ENCODE results near the gene ANKS1B.

Gene ANKS1B

DNA sequence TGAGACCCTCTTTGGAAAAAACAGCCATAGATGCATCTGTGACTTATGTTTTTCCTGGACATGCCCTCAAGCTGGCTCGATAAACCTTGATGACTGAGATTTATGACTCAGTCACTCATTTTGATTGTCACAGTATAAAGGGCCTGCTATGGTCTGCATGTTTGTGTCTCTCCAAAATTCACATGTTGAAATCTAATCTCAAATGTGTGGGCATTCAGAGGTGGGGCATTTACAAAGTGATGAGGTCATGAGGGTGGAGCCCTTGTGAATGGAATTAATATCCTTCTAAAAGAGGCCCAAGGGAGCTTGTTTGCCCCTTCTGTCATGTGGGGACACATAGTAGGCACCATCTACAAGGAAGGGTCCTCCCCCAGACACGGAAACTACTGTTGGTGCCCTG, 966.8 kb downstream of the ANKS1B start:
- no peak for DNase-seq (ENCODE audit: low read depth in 1 of 2, low spot score in 1 of 2)
- in situ Hi-C loops (cut with HindIII; ENCODE audit: low pct_unique_long_range_greater_than_20kb, low sequenced_read_pairs) = no loop called here
- no peak for TF ChIP-seq JUND (IDR thresholded peaks at IDR 0.05; ENCODE audit: low read depth)

- TF ChIP-seq JUND (IDR thresholded peaks at IDR 0.05; ENCODE audit: low read depth) = no peak
- in situ Hi-C loops (cut with HindIII; ENCODE audit: low pct_unique_long_range_greater_than_20kb, low sequenced_read_pairs) = no loop called here
- DNase-seq (ENCODE audit: low read depth in 1 of 2, low spot score in 1 of 2) = no peak
Observed at GRCh38 chr12:99009654-99010296, 975.0 kb downstream of the ANKS1B start.

DNA sequence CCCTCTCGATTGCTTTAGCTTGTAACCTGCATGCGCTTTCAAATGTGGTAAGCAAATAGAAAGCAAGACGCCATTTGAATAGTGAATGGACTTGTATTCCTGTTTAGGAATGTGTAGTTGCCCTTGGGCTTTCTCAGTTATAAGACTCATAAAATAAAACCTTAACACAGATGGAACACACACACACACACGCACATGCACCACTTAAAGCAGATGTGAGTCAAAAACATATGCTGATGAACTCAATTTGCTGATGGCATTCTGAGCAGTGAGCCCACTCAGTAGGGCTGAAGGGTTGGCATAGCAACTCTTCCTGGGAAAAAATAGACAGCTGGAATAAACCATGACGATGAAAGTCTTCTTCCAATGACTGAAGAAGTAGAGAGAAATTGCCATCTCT, 979.1 kb downstream of the ANKS1B start:
- in situ Hi-C loops (cut with HindIII; ENCODE audit: low pct_unique_long_range_greater_than_20kb, low sequenced_read_pairs) = no loop called here
- DNase-seq (ENCODE audit: low read depth in 1 of 2, low spot score in 1 of 2) = peak in 1 of 2 experiments; percentile 35
- TF ChIP-seq JUND (IDR thresholded peaks at IDR 0.05; ENCODE audit: low read depth) = no peak

DNA sequence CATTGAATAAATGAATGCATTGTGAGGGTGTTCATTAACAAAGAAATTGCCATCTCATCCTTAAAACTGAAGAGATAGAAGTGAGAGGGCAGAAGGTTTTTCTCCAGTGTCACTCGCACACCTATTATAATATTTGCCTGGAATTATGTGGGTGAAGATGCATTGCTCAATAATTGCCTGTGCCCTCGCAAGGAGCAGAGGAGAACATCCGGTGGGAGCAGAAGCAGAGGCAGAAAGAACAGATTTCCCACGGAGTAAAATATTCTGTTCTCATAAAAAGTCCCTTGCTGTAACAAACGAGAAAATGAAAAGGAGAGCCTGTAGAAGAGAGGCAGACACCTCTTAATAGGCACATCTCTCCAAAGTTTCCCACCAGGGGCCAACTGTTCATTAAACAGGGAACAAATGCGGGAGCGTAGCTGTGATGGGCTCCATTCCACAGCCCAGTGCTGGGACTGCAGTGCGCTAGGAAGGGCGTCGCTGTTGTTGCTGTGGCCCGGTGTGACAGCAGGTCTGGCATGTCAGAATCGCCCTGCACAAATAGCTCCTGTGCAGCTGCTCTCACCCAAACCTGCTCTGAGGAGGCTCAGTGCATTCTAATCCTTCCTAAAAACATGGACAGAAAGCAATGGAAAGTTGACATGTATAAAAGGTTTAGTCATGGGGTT, 979.8 kb downstream of the ANKS1B start:
- DNase-seq (ENCODE audit: low read depth in 1 of 2, low spot score in 1 of 2) = no peak
- TF ChIP-seq JUND (IDR thresholded peaks at IDR 0.05; ENCODE audit: low read depth) = no peak
- in situ Hi-C loops (cut with HindIII; ENCODE audit: low pct_unique_long_range_greater_than_20kb, low sequenced_read_pairs) = no loop called here

GRCh38 chr12:99002731-99003130, 982.0 kb downstream of the ANKS1B start:
- no peak for DNase-seq (ENCODE audit: low read depth in 1 of 2, low spot score in 1 of 2)
- in situ Hi-C loops (cut with HindIII; ENCODE audit: low pct_unique_long_range_greater_than_20kb, low sequenced_read_pairs) = no loop called here
- no peak for TF ChIP-seq JUND (IDR thresholded peaks at IDR 0.05; ENCODE audit: low read depth)

GRCh38 chr12:99002156-99002555, 982.6 kb downstream of the ANKS1B start:
- in situ Hi-C loops (cut with HindIII; ENCODE audit: low pct_unique_long_range_greater_than_20kb, low sequenced_read_pairs) = no loop called here

GRCh38 chr12:98999559-98999958, 985.2 kb downstream of the ANKS1B start:
- no peak for DNase-seq (ENCODE audit: low read depth in 1 of 2, low spot score in 1 of 2)
- TF ChIP-seq JUND (IDR thresholded peaks at IDR 0.05; ENCODE audit: low read depth) = no peak
- in situ Hi-C loops (cut with HindIII; ENCODE audit: low pct_unique_long_range_greater_than_20kb, low sequenced_read_pairs) = no loop called here

More at GRCh38 chr12:99002156-99002555, 982.6 kb downstream of the ANKS1B start:
- no peak for DNase-seq (ENCODE audit: low read depth in 1 of 2, low spot score in 1 of 2)
- TF ChIP-seq JUND (IDR thresholded peaks at IDR 0.05; ENCODE audit: low read depth) = no peak

- peak; percentile 60 to 67 for DNase-seq (ENCODE audit: low read depth in 1 of 2, low spot score in 1 of 2)
- no peak for TF ChIP-seq JUND (IDR thresholded peaks at IDR 0.05; ENCODE audit: low read depth)
- in situ Hi-C loops (cut with HindIII; ENCODE audit: low pct_unique_long_range_greater_than_20kb, low sequenced_read_pairs) = no loop called here
Observed at GRCh38 chr12:98998697-98999299, 985.9 kb downstream of the ANKS1B start.

GRCh38 chr12:98997899-98998298, 986.8 kb downstream of the ANKS1B start:
- no peak for TF ChIP-seq JUND (IDR thresholded peaks at IDR 0.05; ENCODE audit: low read depth)
- in situ Hi-C loops (cut with HindIII; ENCODE audit: low pct_unique_long_range_greater_than_20kb, low sequenced_read_pairs) = no loop called here
- DNase-seq (ENCODE audit: low read depth in 1 of 2, low spot score in 1 of 2) = no peak

- peak; percentile 23 to 79 for DNase-seq (ENCODE audit: low read depth in 1 of 2, low spot score in 1 of 2)
Observed at GRCh38 chr12:98990648-98991047, 994.1 kb downstream of the ANKS1B start.

DNA sequence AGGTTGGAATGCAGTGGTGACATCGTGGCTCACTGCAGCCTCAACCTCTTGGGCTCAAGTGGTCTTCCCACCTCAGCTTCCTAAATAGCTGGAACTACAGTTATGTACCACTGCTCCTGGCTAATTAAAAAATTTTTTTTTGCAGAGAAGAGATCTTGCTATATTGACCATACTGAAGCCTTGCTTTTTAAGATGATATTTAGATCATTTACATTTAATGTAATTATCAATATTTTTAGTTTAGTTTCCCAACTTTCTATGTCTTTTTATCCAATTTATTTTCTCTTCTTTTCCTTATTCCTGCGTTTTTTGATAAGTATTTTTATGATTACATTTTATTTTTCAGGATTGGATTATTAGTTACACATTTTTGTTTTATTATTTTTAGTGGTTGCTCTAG, 999.6 kb downstream of the ANKS1B start:
- in situ Hi-C loops (cut with HindIII; ENCODE audit: low pct_unique_long_range_greater_than_20kb, low sequenced_read_pairs) = no loop called here
- DNase-seq (ENCODE audit: low read depth in 1 of 2, low spot score in 1 of 2) = no peak
- TF ChIP-seq JUND (IDR thresholded peaks at IDR 0.05; ENCODE audit: low read depth) = no peak

More at GRCh38 chr12:98990648-98991047, 994.1 kb downstream of the ANKS1B start:
- in situ Hi-C loops (cut with HindIII; ENCODE audit: low pct_unique_long_range_greater_than_20kb, low sequenced_read_pairs) = no loop called here
- TF ChIP-seq JUND (IDR thresholded peaks at IDR 0.05; ENCODE audit: low read depth) = no peak

- in situ Hi-C loops (cut with HindIII; ENCODE audit: low pct_unique_long_range_greater_than_20kb, low sequenced_read_pairs) = no loop called here
- no peak for TF ChIP-seq JUND (IDR thresholded peaks at IDR 0.05; ENCODE audit: low read depth)
- DNase-seq (ENCODE audit: low read depth in 1 of 2, low spot score in 1 of 2) = no peak
Observed at GRCh38 chr12:98983647-98984046, 1001.1 kb downstream of the ANKS1B start.

- DNase-seq (ENCODE audit: low read depth in 1 of 2, low spot score in 1 of 2) = no peak
- in situ Hi-C loops (cut with HindIII; ENCODE audit: low pct_unique_long_range_greater_than_20kb, low sequenced_read_pairs) = no loop called here
- no peak for TF ChIP-seq JUND (IDR thresholded peaks at IDR 0.05; ENCODE audit: low read depth)
Observed at GRCh38 chr12:98980508-98980907, 1004.2 kb downstream of the ANKS1B start.
